Stimulated activated CD4-positive, alpha-beta T cell treated with anti-CD3 and anti-CD28 coated beads, Interleukin-4, amount 100 ng/mL, for 48 hours (primary cell): Measurements from ENCODE around the gene PTK6.

Source experiments
- DNase-seq, 2 donors: peaks; one replicate each; pipeline ENCODE4 v3.0.0-alpha.2; 2020; ENCODE audit warnings: low read depth in 2 of 2

Gene PTK6

GRCh38 chr20:63568986-63569949 is 32.1 kb upstream of the PTK6 start:
- DNase-seq, result no peak

DNA sequence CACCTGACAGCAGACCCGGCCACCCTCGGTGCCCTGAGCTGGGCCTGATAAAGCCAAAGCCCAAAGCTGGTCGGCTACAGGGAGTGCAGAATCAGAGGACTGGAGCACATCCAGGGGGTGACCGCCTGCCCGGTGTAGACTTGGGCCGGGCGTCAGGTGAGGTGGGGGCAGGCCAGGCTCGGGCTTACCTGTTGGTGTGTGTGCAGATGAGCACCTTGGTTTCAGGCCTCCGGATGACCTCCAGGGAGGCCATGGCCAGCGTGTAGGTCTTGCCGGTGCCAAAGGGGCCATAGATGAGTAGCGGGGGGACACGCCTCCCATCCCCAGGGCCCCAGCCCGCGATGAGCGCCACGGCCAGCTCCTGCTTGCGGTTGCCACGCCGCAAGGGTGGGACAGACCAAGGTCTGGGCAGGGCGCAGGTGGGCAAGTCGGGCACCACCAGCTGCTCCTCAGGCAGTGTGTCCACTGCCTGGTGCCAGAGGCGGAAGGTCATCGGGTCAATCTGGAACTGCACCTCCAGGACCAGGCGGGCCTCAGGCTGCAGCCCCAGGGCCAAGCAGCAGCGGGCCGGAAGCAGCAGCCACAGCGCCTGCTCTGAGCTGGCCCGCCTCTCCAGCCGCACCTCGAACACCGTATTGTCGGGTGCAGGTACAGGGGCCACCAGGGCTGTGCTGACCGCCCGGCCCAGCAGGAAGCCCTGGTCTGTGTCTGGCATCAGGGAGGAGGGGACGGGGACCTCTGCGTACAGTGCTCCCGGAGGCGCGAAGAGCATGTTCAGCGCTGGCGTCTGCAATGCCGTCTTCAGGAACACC is 31.2 kb upstream of the PTK6 start:
- no peak for DNase-seq

DNA sequence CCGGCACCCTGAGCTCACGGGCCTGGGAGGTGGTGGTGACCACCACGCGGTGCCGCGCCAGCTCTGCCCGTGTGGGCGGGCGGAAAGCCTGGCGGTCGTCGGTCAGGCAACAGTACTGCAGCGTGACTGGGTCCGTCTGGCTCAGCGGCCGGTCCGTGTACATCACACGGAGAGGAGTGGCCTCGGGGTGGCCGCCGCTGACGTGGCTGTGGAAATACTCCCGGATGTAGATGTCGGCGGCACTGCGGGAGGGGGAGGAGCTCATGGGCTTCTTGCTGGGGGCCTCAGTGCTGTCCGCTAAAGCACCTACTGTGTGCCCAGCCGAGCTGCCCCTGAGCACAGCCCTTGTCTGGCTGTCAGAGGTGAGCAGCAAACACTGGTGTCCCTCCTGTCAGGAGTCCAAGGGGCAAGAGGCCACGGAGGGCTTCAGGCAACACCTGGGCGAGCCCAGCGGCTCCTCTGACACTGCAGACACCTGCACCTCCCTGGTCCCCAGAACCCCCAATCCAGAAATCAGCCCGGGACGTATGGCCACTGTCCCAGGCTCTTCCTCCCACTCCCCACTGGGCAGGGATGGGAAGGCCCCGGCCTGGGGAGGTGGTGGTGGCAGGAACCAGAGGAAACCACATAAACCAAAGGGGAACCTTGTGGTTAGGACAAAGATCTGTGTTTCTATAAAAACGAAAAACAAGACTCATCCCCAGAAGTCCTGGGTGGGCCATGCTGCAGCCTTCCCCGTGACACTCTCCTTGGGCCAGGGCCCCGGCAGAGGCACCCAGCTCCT is 30.4 kb upstream of the PTK6 start:
- DNase-seq, result peak in 1 of 2 donors; percentile 42

GRCh38 chr20:63567136-63567385 is 29.9 kb upstream of the PTK6 start:
- DNase-seq, result no peak

DNA sequence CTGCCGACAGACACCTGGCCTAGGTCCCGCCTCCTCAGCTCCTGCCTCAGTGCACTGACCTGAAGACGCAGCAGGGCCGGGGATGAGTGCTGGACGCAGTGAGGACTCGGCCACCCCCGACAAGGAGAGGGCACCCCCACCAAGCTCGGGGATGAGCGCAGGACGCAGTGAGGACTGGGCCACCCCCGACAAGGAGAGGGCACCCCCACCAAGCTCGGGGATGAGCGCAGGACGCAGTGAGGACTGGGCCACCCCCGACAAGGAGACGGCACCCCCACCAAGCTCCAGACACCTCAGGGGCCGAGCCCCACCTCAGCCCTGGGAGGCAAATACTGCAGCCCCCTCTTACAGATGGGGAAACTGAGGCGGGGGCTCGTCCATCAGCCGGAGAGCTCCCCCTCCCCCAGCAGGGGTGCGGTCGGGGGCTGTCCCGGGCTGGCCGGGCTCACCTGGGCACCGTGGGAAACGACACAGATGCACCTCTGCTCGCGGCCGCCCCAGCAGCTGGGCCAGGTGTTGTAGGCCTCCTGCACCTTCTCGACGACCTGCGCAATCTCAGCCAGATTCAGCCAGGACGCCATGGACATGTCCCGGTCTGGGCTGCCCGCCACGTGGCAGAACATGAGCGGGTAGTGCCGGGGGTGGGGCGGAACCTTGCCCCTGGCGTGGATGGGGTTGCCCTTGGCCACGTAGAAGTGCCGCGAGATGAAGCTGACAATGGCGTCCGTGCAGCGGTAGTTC is 29.4 kb upstream of the PTK6 start:
- DNase-seq, result no peak

- DNase-seq, result no peak
Observed at GRCh38 chr20:63565699-63566335, 28.6 kb upstream of the PTK6 start.

- DNase-seq, result no peak
Observed at GRCh38 chr20:63565021-63565698, 28.0 kb upstream of the PTK6 start.

DNA sequence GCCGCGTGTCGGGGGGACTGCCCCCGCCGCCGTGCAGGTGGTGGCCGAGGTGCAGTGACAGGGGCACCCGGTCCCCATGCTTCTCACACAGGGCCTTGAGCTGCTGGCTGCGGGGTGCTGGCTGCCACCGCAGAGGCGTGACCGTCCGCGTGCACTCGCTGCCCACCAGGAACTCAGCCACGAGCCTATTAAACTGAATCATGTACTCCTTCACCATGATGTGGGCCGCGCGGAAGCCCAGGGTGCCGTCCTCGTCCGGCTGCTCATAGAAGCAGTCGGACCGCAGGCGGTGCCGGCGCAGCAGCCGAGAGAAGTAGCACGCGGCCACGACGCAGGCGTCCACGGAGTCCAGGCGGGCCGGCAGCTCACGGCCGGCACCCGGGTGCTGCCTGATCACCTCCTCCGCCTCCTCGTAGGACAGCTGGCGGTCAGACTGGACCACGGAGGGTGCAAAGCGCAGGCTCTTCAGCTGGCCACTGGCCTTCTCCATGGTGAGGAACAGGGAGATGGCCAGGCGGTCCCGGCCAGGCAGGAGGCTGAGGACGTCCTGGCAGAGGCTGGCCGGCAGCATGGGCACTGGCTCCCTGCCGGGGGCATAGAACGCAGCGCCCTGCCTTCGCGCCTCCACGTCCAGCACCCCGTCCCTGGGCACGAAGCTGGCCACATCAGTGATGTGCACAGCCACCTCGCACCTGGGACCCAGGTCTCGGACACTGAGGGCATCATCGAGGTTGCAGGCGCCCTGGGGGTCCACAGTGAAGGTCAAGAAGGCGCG is 27.0 kb upstream of the PTK6 start:
- no peak for DNase-seq

- no peak for DNase-seq
Observed at GRCh38 chr20:63563225-63563935, 26.2 kb upstream of the PTK6 start.

GRCh38 chr20:63562461-63563224 is 25.5 kb upstream of the PTK6 start:
- DNase-seq, result no peak

GRCh38 chr20:63561624-63562396 is 24.6 kb upstream of the PTK6 start:
- no peak for DNase-seq

- DNase-seq, result no peak
Observed at GRCh38 chr20:63560856-63561609, 23.9 kb upstream of the PTK6 start.

GRCh38 chr20:63560333-63560805 is 23.2 kb upstream of the PTK6 start:
- DNase-seq, result no peak

DNA sequence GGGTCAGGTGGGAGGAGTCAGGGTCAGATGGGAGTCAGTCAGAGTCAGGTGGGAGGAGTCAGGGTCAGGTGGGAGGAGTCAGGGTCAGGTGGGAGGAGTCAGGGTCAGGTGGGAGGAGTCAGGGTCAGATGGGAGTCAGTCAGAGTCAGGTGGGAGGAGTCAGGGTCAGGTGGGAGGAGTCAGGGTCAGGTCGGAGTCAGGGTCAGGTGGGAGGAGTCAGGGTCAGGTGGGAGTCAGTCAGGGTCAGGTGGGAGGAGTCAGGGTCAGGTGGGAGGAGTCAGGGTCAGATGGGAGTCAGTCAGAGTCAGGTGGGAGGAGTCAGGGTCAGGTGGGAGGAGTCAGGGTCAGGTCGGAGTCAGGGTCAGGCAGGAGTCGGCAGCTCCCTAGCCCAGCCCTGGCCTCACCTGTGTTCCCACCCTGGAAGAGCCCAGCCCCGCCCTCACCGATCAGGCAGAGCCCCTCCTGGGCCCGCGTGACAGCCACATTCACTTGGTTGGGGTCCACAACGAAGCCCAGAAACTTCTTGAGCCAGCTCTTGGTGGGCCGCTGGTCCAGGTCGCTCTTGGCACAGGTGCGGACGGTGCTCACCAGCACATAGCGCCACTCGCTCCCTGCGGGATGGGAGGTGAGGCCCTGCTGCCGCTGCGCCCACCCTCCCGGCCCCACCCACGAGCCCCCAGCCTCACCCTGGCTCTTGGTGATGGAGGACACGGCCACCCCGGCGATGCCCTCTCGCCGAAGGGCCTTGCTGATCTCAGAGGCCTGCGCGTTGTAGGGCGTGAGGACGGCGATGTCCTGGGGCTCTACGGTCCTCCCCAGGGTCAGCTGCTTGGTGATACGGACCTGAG is 22.5 kb upstream of the PTK6 start:
- peak in 1 of 2 donors; percentile 51 for DNase-seq

GRCh38 chr20:63558804-63559484 is 21.8 kb upstream of the PTK6 start:
- DNase-seq, result no peak
